Activated CD4-positive, CD25-positive, alpha-beta regulatory T cell treated with anti-CD3 and anti-CD28 coated beads, Interleukin-2, amount 50 U/mL, for 24 hours (primary cell): Measurements from ENCODE around the gene GSTM1.

ENCODE experiments used
- ATAC-seq, 2 donors: fragments of 150-1000 bp; cut with Tn5 transposase; one replicate each; pipeline ENCODE4 v1.10.0; 2021; ENCODE audit warnings: mild to moderate bottlenecking in 1 of 2, moderate library complexity in 1 of 2

The GSTM1 gene

GRCh38 chr1:109687641-109688499, at the start of gene GSTM1:
Gene GSTM1, plus strand, starts transcription at chr1:109687817. Its CDS starts 57 bp downstream, at chr1:109687874.
- ATAC-seq = peak in 1 of 2 donors; percentile 99

GRCh38 chr1:109639063-109639840, 48.4 kb upstream of the GSTM1 start:
- no peak for ATAC-seq

- ATAC-seq = no peak
Measured at GRCh38 chr1:109639841-109640184, 47.8 kb upstream of the GSTM1 start.

- ATAC-seq = peak; percentile 62 to 69
Measured at GRCh38 chr1:109640285-109640865, 47.2 kb upstream of the GSTM1 start.

- no peak for ATAC-seq
Measured at GRCh38 chr1:109641078-109641740, 46.4 kb upstream of the GSTM1 start.

- ATAC-seq = no peak
Measured at GRCh38 chr1:109641861-109642260, 45.8 kb upstream of the GSTM1 start.

- no peak for ATAC-seq
Measured at GRCh38 chr1:109642626-109643025, 45.0 kb upstream of the GSTM1 start.

- peak; percentile 96 to 97 for ATAC-seq
Measured at GRCh38 chr1:109643385-109644230, 44.0 kb upstream of the GSTM1 start.

GRCh38 chr1:109644670-109645069, 42.9 kb upstream of the GSTM1 start:
- ATAC-seq = no peak

- no peak for ATAC-seq
Measured at GRCh38 chr1:109649491-109649914, 38.1 kb upstream of the GSTM1 start.

- ATAC-seq = no peak
Measured at GRCh38 chr1:109650609-109651008, 37.0 kb upstream of the GSTM1 start.

- ATAC-seq = no peak
Measured at GRCh38 chr1:109652402-109652801, 35.2 kb upstream of the GSTM1 start.

- no peak for ATAC-seq
Measured at GRCh38 chr1:109653306-109653705, 34.3 kb upstream of the GSTM1 start.

GRCh38 chr1:109654519-109654918, 33.1 kb upstream of the GSTM1 start:
- no peak for ATAC-seq

GRCh38 chr1:109655615-109656519, 31.8 kb upstream of the GSTM1 start, which contains the start of gene GSTM4:
Gene GSTM4, plus strand, starts transcription at chr1:109656099. Its CDS starts 291 bp downstream, at chr1:109656390.
- peak; percentile 87 to 92 for ATAC-seq

- no peak for ATAC-seq
Measured at GRCh38 chr1:109657395-109657794, 30.2 kb upstream of the GSTM1 start.

- no peak for ATAC-seq
Measured at GRCh38 chr1:109657970-109658369, 29.6 kb upstream of the GSTM1 start.

GRCh38 chr1:109658533-109659042, 29.0 kb upstream of the GSTM1 start:
- no peak for ATAC-seq

GRCh38 chr1:109659145-109659544, 28.5 kb upstream of the GSTM1 start:
- no peak for ATAC-seq

- ATAC-seq = no peak
Measured at GRCh38 chr1:109659997-109660690, 27.5 kb upstream of the GSTM1 start.
